Prostate gland (tissue), 2 donors: ENCODE data around the gene RRP1B.

Source experiments
- CTCF ChIP-seq, 4 experiments: fragments of 200-600 bp in 2 of 4; fragments of 450-650 bp in 2 of 4; sonication (generic) in 2 of 4; IDR thresholded peaks; 1 replicate in 3 of 4; 2 replicates in 1 of 4; pipeline ENCODE4 v1.5.1; 2016 to 2019; ENCODE audit warnings: antibody characterized with exemption in 4 of 4, mild to moderate bottlenecking in 2 of 4, moderate library complexity in 2 of 4
- POLR2AphosphoS5 ChIP-seq: sonication (generic); formaldehyde crosslinking; IDR thresholded peaks from one replicate; pipeline ENCODE4 v1.6.1; 2017; ENCODE audit warnings: antibody characterized with exemption

- TF ChIP-seq CTCF (IDR thresholded peaks at IDR 0.05), result no peak
- no peak for TF ChIP-seq POLR2AphosphoS5
Observed at GRCh38 chr21:43717166-43717853, 58.0 kb downstream of the RRP1B start.
